ENCODE measurements around the gene LCOR.

DNA sequence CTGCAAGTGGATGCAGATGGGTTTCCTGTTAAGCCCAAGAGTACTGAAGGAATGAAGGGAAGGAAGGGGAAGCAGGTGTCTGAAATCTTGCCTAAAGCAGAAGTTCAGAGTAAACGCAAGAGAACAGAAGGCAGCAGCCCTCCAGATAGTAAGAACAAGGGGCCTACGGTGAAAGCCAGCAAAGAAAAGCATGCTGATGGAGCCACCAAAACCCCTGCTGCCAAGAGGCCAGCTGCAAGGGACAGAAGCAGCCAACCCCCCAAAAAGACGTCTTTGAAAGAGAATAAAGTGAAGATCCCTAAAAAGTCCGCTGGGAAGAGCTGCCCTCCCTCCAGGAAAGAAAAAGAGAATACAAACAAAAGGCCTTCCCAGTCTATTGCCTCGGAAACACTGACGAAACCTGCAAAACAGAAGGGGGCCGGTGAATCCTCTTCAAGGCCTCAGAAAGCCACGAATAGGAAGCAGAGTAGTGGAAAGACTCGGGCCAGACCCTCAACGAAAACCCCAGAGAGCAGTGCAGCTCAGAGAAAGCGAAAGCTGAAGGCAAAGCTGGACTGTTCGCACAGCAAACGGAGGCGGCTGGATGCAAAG lies 152.5 kb downstream of the LCOR start:
- TF ChIP-seq CTCF (IDR thresholded peaks at IDR 0.05) (no peak), POLR2A (IDR thresholded peaks at IDR 0.05) (no peak), POLR2AphosphoS5 (IDR thresholded peaks at IDR 0.05) (no peak)
